ENCODE data around the gene TMEM41B.

DNA sequence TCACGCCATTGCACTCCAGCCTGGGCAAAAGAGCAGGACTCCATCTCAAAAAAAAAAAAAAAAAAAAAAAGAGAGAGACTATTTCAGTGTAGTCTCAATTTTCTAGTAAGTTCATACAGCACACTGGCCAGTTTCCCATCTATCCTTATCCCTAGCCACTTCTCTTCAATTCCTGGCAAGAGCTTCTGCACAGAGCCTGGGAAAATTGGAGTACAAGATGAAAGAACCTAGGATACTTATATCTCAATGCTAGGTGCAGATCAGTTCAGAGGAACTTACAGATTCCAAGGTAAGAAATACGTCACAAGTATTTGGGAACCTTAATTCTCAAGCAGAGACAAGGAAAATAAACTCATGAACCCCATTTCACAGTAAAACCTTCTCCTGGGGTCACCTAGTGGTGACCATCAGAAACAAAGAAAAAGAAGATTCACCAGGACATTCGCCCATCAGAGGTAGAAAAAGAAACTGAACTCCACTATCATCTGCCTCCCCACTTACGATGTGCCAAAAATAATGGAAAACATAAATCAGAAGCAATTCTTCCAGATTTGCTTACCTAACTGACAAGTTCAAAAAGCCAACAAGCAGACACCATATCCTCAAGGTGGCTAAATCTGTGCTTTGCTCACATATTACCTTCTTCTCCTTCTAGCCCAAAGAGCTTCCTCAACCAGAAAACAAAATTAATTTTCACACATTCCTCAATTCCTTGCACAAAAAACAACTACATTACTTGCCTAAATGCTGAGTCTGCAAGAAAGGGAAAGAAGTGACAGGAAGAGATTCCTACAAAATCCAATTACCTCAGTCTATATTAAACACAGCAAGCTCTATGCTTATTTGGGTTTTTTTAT, 54.2 kb downstream of the TMEM41B start:
- TF ChIP-seq, protein P1, sequence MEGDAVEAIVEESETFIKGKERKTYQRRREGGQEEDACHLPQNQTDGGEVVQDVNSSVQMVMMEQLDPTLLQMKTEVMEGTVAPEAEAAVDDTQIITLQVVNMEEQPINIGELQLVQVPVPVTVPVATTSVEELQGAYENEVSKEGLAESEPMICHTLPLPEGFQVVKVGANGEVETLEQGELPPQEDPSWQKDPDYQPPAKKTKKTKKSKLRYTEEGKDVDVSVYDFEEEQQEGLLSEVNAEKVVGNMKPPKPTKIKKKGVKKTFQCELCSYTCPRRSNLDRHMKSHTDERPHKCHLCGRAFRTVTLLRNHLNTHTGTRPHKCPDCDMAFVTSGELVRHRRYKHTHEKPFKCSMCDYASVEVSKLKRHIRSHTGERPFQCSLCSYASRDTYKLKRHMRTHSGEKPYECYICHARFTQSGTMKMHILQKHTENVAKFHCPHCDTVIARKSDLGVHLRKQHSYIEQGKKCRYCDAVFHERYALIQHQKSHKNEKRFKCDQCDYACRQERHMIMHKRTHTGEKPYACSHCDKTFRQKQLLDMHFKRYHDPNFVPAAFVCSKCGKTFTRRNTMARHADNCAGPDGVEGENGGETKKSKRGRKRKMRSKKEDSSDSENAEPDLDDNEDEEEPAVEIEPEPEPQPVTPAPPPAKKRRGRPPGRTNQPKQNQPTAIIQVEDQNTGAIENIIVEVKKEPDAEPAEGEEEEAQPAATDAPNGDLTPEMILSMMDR (optimal IDR thresholded peaks at IDR 0.05 in 1 of 3, IDR thresholded peaks at IDR 0.05 in 1 of 3, conservative IDR thresholded peaks at IDR 0.05 in 1 of 3; ENCODE audit: extremely low read depth in 1 of 3, insufficient read depth in 2 of 3, low read length in 3 of 3) = no peak
- no peak for TF ChIP-seq EZH2 (IDR thresholded peaks at IDR 0.05; ENCODE audit: low read length)

Measured in keratinocyte (primary cell).